Measurements from ENCODE around the gene ANKRD11.
A peak's percentile ranks its signal among the peaks of the same experiment; 100 is the strongest.

ANKRD11 gene

DNA sequence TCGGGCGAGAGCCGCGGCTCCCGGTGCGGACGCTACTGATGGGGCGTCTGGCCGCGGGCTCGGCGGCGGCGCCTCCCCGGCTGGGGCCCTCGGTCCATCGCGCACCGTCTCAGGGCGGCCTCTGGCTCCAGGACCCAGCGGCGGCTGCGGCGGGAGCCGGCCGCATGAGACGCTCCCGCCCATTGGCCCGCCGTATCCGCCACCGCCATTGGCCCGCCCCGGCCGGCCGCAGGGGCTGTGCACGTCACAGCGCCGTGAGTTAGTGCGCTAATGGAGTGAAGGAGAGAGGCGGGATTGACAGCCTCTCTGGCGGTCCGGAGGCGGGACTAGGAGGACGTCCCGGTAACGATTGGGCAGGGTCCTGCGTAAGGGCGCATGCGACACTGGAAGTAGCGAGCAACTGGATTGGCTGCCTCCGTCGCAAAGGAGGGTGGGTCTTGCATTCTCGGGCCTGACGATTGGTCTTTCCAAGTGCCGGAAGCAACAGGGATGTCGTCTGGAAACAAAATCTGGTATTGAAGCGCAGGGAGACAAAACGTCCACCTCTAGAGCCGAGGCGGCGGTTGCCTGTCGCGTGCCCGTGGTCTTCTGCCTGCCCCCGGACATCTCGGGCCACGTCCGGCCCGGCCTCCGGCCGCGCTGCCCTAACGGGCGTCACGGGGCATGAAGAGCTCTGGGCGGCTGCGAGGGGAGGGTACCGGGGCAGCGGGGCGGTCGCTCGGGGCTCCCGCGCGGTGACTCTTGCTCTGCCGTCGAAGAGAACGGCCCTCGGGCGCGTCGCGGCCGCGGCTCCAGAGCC, at the start of gene ANKRD11:
Gene ANKRD11, minus strand, starts transcription at position 123 of the 799 bp plus-strand sequence. CDS start 173,542 bp downstream, outside the sequence.
- no peaks in the 10 kb centered on the region for H3K27me3 ChIP-seq (ENCODE audit: control insufficient read depth in 1 of 2, insufficient read depth in 2 of 2, low read length in 2 of 2)
- H3K36me3 ChIP-seq (ENCODE audit: control insufficient read depth in 2 of 2, insufficient read depth in 2 of 2, low read length in 2 of 2), result no peaks in the 10 kb centered on the region
- peak within 1 kb of the TSS; percentile 71 to 86 for H3K4me3 ChIP-seq (ENCODE audit: low read length in 2 of 2)
- H3K27ac ChIP-seq (ENCODE audit: low read length), result peak within 1 kb of the TSS; percentile 92
- peaks cover 30% of the 10 kb centered on the region for H3K4me1 ChIP-seq (ENCODE audit: control insufficient read depth, insufficient read depth, low read length)
- H3K9me3 ChIP-seq (ENCODE audit: control insufficient read depth in 2 of 2, low read length in 2 of 2), result no peaks in the 10 kb centered on the region
- H3K9ac ChIP-seq (ENCODE audit: low read length in 2 of 2), result peak within 1 kb of the TSS; percentile 81 to 86

GRCh38 chr16:89538286-89538685, 47.9 kb upstream of the ANKRD11 start:
- no peak overlapping the region for H3K4me3 ChIP-seq (ENCODE audit: low read length in 2 of 2)
- H3K36me3 ChIP-seq (ENCODE audit: control insufficient read depth in 2 of 2, insufficient read depth in 2 of 2, low read length in 2 of 2), result peaks cover 26 to 58% of the 10 kb centered on the region in 2 donors
- no peaks in the 10 kb centered on the region for H3K27me3 ChIP-seq (ENCODE audit: control insufficient read depth in 1 of 2, insufficient read depth in 2 of 2, low read length in 2 of 2)
- H3K27ac ChIP-seq (ENCODE audit: low read length), result no peak overlapping the region
- H3K4me1 ChIP-seq (ENCODE audit: control insufficient read depth, insufficient read depth, low read length), result no peaks in the 10 kb centered on the region
- no peaks in the 10 kb centered on the region for H3K9me3 ChIP-seq (ENCODE audit: control insufficient read depth in 2 of 2, low read length in 2 of 2)
- no peak overlapping the region for H3K9ac ChIP-seq (ENCODE audit: low read length in 2 of 2)

DNA sequence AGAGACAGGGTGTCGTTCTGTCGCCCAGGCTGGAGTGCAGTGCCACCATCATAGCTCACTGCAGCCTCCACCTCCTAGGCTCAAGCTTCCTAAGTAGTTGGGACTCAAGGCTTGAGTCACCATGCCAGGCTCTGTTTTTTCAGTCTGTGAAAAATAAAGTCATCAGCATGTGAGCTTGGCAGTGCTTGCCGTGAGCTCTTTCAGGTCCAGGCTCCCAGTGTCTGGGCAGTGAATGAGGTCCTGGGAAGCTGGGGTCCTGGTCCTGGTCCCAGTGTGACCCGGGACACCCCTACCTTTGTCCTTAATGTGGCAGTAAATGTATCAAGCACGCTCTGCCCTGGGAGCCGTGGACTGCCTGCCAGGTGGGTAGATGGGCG, 47.2 kb upstream of the ANKRD11 start:
- no peak overlapping the region for H3K4me3 ChIP-seq (ENCODE audit: low read length in 2 of 2)
- H3K9ac ChIP-seq (ENCODE audit: low read length in 2 of 2), result no peak overlapping the region
- no peaks in the 10 kb centered on the region for H3K4me1 ChIP-seq (ENCODE audit: control insufficient read depth, insufficient read depth, low read length)
- H3K27me3 ChIP-seq (ENCODE audit: control insufficient read depth in 1 of 2, insufficient read depth in 2 of 2, low read length in 2 of 2), result no peaks in the 10 kb centered on the region
- peaks cover 28 to 57% of the 10 kb centered on the region in 2 donors for H3K36me3 ChIP-seq (ENCODE audit: control insufficient read depth in 2 of 2, insufficient read depth in 2 of 2, low read length in 2 of 2)
- no peaks in the 10 kb centered on the region for H3K9me3 ChIP-seq (ENCODE audit: control insufficient read depth in 2 of 2, low read length in 2 of 2)
- H3K27ac ChIP-seq (ENCODE audit: low read length), result no peak overlapping the region

- H3K9ac ChIP-seq (ENCODE audit: low read length in 2 of 2), result no peak overlapping the region
- no peak overlapping the region for H3K27ac ChIP-seq (ENCODE audit: low read length)
- no peaks in the 10 kb centered on the region for H3K27me3 ChIP-seq (ENCODE audit: control insufficient read depth in 1 of 2, insufficient read depth in 2 of 2, low read length in 2 of 2)
- no peak overlapping the region for H3K4me3 ChIP-seq (ENCODE audit: low read length in 2 of 2)
- H3K4me1 ChIP-seq (ENCODE audit: control insufficient read depth, insufficient read depth, low read length), result no peaks in the 10 kb centered on the region
- H3K36me3 ChIP-seq (ENCODE audit: control insufficient read depth in 2 of 2, insufficient read depth in 2 of 2, low read length in 2 of 2), result peaks cover 33 to 52% of the 10 kb centered on the region in 2 donors
- no peaks in the 10 kb centered on the region for H3K9me3 ChIP-seq (ENCODE audit: control insufficient read depth in 2 of 2, low read length in 2 of 2)
These were observed 46.7 kb upstream of the ANKRD11 start for GRCh38 chr16:89536886-89537548.

DNA sequence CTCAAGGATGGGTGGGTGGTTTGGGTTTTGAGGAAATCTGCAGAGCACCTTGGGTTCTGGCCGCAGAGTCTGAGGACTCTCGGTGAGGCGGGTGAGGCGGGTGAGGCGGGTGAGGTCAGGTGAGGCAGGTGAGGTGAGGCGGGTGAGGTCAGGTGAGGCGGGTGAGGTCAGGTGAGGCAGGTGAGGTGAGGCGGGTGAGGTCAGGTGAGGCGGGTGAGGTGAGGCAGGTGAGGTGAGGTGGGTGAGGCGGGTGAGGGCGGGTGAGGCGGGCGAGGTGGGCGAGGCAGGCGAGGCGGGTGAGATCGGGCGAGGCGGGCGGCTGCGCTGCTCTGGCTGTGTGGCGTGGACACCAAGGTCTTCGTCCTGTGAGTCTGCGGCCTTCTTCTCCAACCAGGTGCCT, 46.0 kb upstream of the ANKRD11 start:
- Histone ChIP-seq H3K27me3 (ENCODE audit: control insufficient read depth in 1 of 2, insufficient read depth in 2 of 2, low read length in 2 of 2) (no peaks in the 10 kb centered on the region), H3K27ac (ENCODE audit: low read length) (no peak overlapping the region), H3K9me3 (ENCODE audit: control insufficient read depth in 2 of 2, low read length in 2 of 2) (no peaks in the 10 kb centered on the region), H3K4me3 (ENCODE audit: low read length in 2 of 2) (no peak overlapping the region), H3K36me3 (ENCODE audit: control insufficient read depth in 2 of 2, insufficient read depth in 2 of 2, low read length in 2 of 2) (peaks cover 38 to 54% of the 10 kb centered on the region in 2 donors), H3K4me1 (ENCODE audit: control insufficient read depth, insufficient read depth, low read length) (no peaks in the 10 kb centered on the region), H3K9ac (ENCODE audit: low read length in 2 of 2) (no peak overlapping the region)

GRCh38 chr16:89534252-89534756, 43.9 kb upstream of the ANKRD11 start:
- no peak overlapping the region for H3K27ac ChIP-seq (ENCODE audit: low read length)
- no peaks in the 10 kb centered on the region for H3K4me1 ChIP-seq (ENCODE audit: control insufficient read depth, insufficient read depth, low read length)
- H3K9me3 ChIP-seq (ENCODE audit: control insufficient read depth in 2 of 2, low read length in 2 of 2), result no peaks in the 10 kb centered on the region
- H3K9ac ChIP-seq (ENCODE audit: low read length in 2 of 2), result no peak overlapping the region
- peaks cover 47 to 56% of the 10 kb centered on the region in 2 donors for H3K36me3 ChIP-seq (ENCODE audit: control insufficient read depth in 2 of 2, insufficient read depth in 2 of 2, low read length in 2 of 2)
- H3K27me3 ChIP-seq (ENCODE audit: control insufficient read depth in 1 of 2, insufficient read depth in 2 of 2, low read length in 2 of 2), result no peaks in the 10 kb centered on the region
- H3K4me3 ChIP-seq (ENCODE audit: low read length in 2 of 2), result no peak overlapping the region

DNA sequence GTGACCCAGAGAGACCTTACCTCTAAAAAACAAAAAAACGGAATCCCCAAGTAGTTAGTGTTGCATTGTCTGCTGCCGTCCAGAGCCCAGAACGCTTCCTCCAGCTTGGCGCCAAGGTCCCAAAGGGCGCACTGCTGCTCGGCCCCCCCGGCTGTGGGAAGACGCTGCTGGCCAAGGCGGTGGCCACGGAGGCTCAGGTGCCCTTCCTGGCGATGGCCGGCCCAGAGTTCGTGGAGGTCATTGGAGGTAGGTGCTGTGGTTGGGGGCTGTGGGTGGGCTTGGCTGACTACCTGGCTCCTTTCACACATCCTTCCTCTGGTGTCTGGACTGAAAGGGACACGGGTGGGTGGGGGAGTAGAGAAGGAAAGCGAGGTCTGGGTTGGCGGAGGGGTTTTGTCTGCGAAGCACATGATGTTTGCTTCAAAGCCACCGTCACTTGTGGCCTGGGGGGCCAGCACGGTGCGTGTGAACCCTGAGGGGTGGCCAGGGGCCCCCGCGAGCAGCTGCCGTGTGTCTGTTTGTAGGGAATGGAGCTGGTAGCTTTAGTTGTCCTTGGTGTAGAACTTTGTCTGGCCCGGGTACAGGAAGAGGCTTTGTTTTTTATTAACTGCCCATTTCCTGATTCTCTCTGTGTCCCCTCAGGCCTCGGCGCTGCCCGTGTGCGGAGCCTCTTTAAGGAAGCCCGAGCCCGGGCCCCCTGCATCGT, 41.6 kb upstream of the ANKRD11 start:
- Histone ChIP-seq H3K27me3 (ENCODE audit: control insufficient read depth in 1 of 2, insufficient read depth in 2 of 2, low read length in 2 of 2) (no peaks in the 10 kb centered on the region), H3K9me3 (ENCODE audit: control insufficient read depth in 2 of 2, low read length in 2 of 2) (no peaks in the 10 kb centered on the region), H3K9ac (ENCODE audit: low read length in 2 of 2) (no peak overlapping the region), H3K4me3 (ENCODE audit: low read length in 2 of 2) (no peak overlapping the region), H3K27ac (ENCODE audit: low read length) (no peak overlapping the region), H3K4me1 (ENCODE audit: control insufficient read depth, insufficient read depth, low read length) (no peaks in the 10 kb centered on the region), H3K36me3 (ENCODE audit: control insufficient read depth in 2 of 2, insufficient read depth in 2 of 2, low read length in 2 of 2) (peaks cover 47 to 51% of the 10 kb centered on the region in 2 donors)

DNA sequence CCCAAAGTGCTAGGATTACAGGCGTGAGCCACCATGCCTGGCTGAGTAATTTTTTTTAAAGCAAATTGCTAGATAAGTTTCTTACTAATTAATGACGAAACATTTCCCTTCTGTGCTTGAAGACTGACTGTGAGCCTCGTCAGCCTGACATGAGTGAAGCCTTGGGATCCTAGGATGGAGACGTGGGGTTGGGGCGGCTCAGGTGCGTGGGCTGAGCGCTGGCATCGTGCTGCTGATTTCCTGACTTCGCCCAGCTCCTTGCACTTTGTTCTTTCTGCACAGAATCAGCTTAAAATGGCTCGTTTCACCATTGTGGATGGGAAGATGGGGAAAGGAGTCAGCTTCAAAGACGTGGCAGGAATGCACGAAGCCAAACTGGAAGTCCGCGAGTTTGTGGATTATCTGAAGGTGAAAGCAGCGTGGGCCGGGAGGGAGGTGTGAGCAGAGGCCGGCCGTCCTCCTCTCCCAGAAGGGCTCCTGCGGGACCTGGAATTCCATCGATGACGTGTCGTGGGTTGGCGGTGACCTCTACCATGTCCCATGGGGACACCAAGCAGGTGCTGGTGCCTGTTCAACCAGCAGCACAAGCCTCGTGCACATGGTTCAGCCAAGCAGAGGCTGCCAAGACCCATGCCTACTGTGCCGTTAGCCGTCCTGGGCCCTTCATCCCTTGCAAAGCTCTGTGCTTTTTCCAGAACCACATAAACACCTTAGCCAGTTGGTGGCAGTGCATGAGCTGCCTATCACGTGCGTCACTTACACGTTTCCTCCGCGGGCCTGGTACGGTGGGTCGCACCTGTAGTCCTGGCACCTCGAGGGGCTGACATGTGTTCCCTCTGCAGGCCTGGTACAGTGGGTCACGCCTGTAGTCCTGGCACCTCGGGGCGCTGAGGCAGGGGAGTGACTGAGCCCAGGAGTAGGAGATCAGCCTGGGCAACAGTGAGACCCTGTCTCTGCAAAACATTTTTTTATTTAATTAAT, 40.3 kb upstream of the ANKRD11 start:
- no peaks in the 10 kb centered on the region for H3K9me3 ChIP-seq (ENCODE audit: control insufficient read depth in 2 of 2, low read length in 2 of 2)
- H3K4me3 ChIP-seq (ENCODE audit: low read length in 2 of 2), result no peak overlapping the region
- no peaks in the 10 kb centered on the region for H3K4me1 ChIP-seq (ENCODE audit: control insufficient read depth, insufficient read depth, low read length)
- no peaks in the 10 kb centered on the region for H3K27me3 ChIP-seq (ENCODE audit: control insufficient read depth in 1 of 2, insufficient read depth in 2 of 2, low read length in 2 of 2)
- H3K27ac ChIP-seq (ENCODE audit: low read length), result no peak overlapping the region
- no peak overlapping the region for H3K9ac ChIP-seq (ENCODE audit: low read length in 2 of 2)
- H3K36me3 ChIP-seq (ENCODE audit: control insufficient read depth in 2 of 2, insufficient read depth in 2 of 2, low read length in 2 of 2), result peaks cover 51 to 56% of the 10 kb centered on the region in 2 donors

- Histone ChIP-seq H3K4me1 (ENCODE audit: control insufficient read depth, insufficient read depth, low read length) (no peaks in the 10 kb centered on the region), H3K9ac (ENCODE audit: low read length in 2 of 2) (no peak overlapping the region), H3K4me3 (ENCODE audit: low read length in 2 of 2) (no peak overlapping the region), H3K36me3 (ENCODE audit: control insufficient read depth in 2 of 2, insufficient read depth in 2 of 2, low read length in 2 of 2) (peaks cover 51 to 53% of the 10 kb centered on the region in 2 donors), H3K9me3 (ENCODE audit: control insufficient read depth in 2 of 2, low read length in 2 of 2) (no peaks in the 10 kb centered on the region), H3K27me3 (ENCODE audit: control insufficient read depth in 1 of 2, insufficient read depth in 2 of 2, low read length in 2 of 2) (no peaks in the 10 kb centered on the region), H3K27ac (ENCODE audit: low read length) (no peak overlapping the region)
These were observed 38.7 kb upstream of the ANKRD11 start for GRCh38 chr16:89529097-89529496.
